Nephron progenitor cell (in vitro differentiated cells): ENCODE data around the gene TMF1.

Source experiments
- DNase-seq: peaks from one replicate; pipeline ENCODE4 v3.0.0; 2021
- H3K27ac Mint-ChIP-seq: 2 replicates; pipeline ENCODE4 v1.8.0; 2021; ENCODE audit warnings: mild to moderate bottlenecking, moderate library complexity, mixed read lengths
- H3K27me3 Mint-ChIP-seq: 2 replicates; pipeline ENCODE4 v1.8.0; 2021; ENCODE audit warnings: mild to moderate bottlenecking, low read depth, mixed read lengths; ENCODE audit not compliant: poor library complexity
- H3K36me3 Mint-ChIP-seq: 2 replicates; pipeline ENCODE4 v1.8.0; 2021; ENCODE audit warnings: low read depth, mixed read lengths
- H3K4me1 Mint-ChIP-seq: 2 replicates; pipeline ENCODE4 v1.8.0; 2021; ENCODE audit warnings: mixed read lengths
- H3K4me3 Mint-ChIP-seq: 2 replicates; pipeline ENCODE4 v1.8.0; 2021; ENCODE audit warnings: mild to moderate bottlenecking, moderate library complexity, mixed read lengths
- H3K9me3 Mint-ChIP-seq: 2 replicates; pipeline ENCODE4 v1.8.0; 2021; ENCODE audit warnings: mild to moderate bottlenecking, moderate library complexity, mixed read lengths
- TF ChIP-seq, protein P1 (sequence below): fragments of 200-600 bp; sonication (generic); IDR thresholded peaks from 2 replicates; pipeline ENCODE4 v1.5.0; 2021; ENCODE audit warnings: antibody characterized with exemption

TMF1 gene

DNA sequence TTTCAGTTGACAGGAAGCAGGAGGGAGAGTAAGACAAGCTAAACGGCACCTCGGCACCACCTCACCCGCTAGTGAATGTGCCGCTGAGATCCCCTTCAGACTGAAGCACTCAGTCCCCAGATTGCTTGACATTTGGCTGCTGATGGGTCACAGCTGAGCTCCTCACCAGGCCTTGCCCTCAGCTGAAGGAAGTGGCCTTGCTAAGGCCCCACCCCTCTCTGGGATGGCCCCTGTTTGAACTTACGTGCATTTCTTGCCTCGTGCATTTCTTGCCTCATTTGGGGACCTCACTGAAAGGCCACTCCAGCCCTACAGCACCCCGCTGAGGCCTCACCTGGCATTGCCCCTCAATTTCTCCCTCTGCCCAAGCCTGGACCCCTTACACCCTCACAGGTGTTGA is 78.5 kb downstream of the TMF1 start:
- no peak overlapping the region for H3K4me3 Mint-ChIP-seq
- TF ChIP-seq, protein P1, sequence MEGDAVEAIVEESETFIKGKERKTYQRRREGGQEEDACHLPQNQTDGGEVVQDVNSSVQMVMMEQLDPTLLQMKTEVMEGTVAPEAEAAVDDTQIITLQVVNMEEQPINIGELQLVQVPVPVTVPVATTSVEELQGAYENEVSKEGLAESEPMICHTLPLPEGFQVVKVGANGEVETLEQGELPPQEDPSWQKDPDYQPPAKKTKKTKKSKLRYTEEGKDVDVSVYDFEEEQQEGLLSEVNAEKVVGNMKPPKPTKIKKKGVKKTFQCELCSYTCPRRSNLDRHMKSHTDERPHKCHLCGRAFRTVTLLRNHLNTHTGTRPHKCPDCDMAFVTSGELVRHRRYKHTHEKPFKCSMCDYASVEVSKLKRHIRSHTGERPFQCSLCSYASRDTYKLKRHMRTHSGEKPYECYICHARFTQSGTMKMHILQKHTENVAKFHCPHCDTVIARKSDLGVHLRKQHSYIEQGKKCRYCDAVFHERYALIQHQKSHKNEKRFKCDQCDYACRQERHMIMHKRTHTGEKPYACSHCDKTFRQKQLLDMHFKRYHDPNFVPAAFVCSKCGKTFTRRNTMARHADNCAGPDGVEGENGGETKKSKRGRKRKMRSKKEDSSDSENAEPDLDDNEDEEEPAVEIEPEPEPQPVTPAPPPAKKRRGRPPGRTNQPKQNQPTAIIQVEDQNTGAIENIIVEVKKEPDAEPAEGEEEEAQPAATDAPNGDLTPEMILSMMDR, result no peak
- no peaks in the 10 kb centered on the region for H3K9me3 Mint-ChIP-seq
- no peaks in the 10 kb centered on the region for H3K27me3 Mint-ChIP-seq
- DNase-seq, result no peak
- H3K27ac Mint-ChIP-seq, result no peak overlapping the region
- H3K4me1 Mint-ChIP-seq, result peaks cover 21% of the 10 kb centered on the region
- H3K36me3 Mint-ChIP-seq, result peaks cover 36% of the 10 kb centered on the region

DNA sequence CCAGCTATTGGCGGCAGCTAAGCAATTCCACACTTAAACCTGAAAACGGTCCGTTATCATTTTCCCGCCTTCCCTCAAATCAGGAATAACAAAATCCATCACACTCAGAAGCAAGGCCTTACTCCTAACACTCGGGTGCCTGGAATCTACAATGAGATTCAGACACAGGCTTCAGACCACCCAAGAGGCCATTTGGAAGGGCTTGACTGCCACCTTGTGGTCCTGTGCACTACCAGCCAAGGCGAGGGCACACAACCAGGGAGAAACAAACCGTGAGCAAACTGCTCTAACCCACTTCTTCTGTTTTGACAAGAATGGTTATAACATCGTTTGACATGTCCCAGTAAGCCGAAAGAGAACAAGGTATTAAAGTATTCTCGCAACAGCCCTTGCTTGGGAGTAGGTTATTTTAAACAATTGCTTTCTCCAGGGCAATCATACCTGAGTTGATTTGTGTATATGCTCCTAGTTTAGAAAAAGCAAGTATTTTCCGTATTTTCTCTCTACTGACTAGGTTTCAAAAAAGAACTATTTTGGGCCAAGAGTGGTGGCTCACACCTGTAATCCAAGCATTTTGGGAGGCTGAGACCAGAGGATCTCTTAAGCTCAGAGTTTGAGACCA is 79.7 kb downstream of the TMF1 start:
- Mint-ChIP-seq H3K27ac (no peak overlapping the region), H3K9me3 (no peaks in the 10 kb centered on the region), H3K4me3 (no peak overlapping the region), H3K4me1 (peaks cover 24% of the 10 kb centered on the region), H3K27me3 (no peaks in the 10 kb centered on the region), H3K36me3 (peaks cover 26% of the 10 kb centered on the region)
- TF ChIP-seq, protein P1, result peak; percentile 88
- peak; percentile 77 for DNase-seq
